ENCODE measurements around the gene CLCA2.

The CLCA2 gene

GRCh38 chr1:86436041-86436440 is 12.1 kb downstream of the CLCA2 start:
- in situ Hi-C loops (cut with MboI; ENCODE audit: low sequenced_read_pairs, unreplicated experiment), result no loop called here
- no peak for TF ChIP-seq CTCF (IDR thresholded peaks at IDR 0.05; ENCODE audit: borderline replicate concordance, control extremely low read depth, extremely low read depth, insufficient read depth, missing control alignments)
- DNase-seq (ENCODE audit: low spot score), result no peak

GRCh38 chr1:86441581-86441980 is 17.6 kb downstream of the CLCA2 start:
- TF ChIP-seq CTCF (IDR thresholded peaks at IDR 0.05; ENCODE audit: borderline replicate concordance, control extremely low read depth, extremely low read depth, insufficient read depth, missing control alignments), result no peak
- no peak for DNase-seq (ENCODE audit: low spot score)
- in situ Hi-C loops (cut with MboI; ENCODE audit: low sequenced_read_pairs, unreplicated experiment), result no loop called here

GRCh38 chr1:86441997-86442396 is 18.0 kb downstream of the CLCA2 start:
- in situ Hi-C loops (cut with MboI; ENCODE audit: low sequenced_read_pairs, unreplicated experiment), result no loop called here
- TF ChIP-seq CTCF (IDR thresholded peaks at IDR 0.05; ENCODE audit: borderline replicate concordance, control extremely low read depth, extremely low read depth, insufficient read depth, missing control alignments), result no peak
- DNase-seq (ENCODE audit: low spot score), result no peak

- TF ChIP-seq CTCF (IDR thresholded peaks at IDR 0.05; ENCODE audit: borderline replicate concordance, control extremely low read depth, extremely low read depth, insufficient read depth, missing control alignments), result no peak
- no peak for DNase-seq (ENCODE audit: low spot score)
- in situ Hi-C loops (cut with MboI; ENCODE audit: low sequenced_read_pairs, unreplicated experiment), result no loop called here
Measured at GRCh38 chr1:86445919-86446318, 21.9 kb downstream of the CLCA2 start.

GRCh38 chr1:86447198-86447790 is 23.3 kb downstream of the CLCA2 start:
- in situ Hi-C loops (cut with MboI; ENCODE audit: low sequenced_read_pairs, unreplicated experiment), result no loop called here
- DNase-seq (ENCODE audit: low spot score), result no peak
- TF ChIP-seq CTCF (IDR thresholded peaks at IDR 0.05; ENCODE audit: borderline replicate concordance, control extremely low read depth, extremely low read depth, insufficient read depth, missing control alignments), result no peak

GRCh38 chr1:86448670-86449069 is 24.7 kb downstream of the CLCA2 start:
- no peak for TF ChIP-seq CTCF (IDR thresholded peaks at IDR 0.05; ENCODE audit: borderline replicate concordance, control extremely low read depth, extremely low read depth, insufficient read depth, missing control alignments)
- no peak for DNase-seq (ENCODE audit: low spot score)
- in situ Hi-C loops (cut with MboI; ENCODE audit: low sequenced_read_pairs, unreplicated experiment), result no loop called here
